NB4 (cell line): ENCODE data around the gene METTL18.
"Not testable (repeated sequence)": the region's sequence is repeated elsewhere in the genome, so short reads cannot be mapped to it uniquely, and the experiment has no call there.

Experiments used
- DNase-seq: peaks from one replicate; pipeline ENCODE4 v3.0.0; 2010; ENCODE audit warnings: low read depth
- H3K4me3 ChIP-seq: one replicate; pipeline ENCODE4 v1.5.1; 2011; ENCODE audit warnings: mild to moderate bottlenecking, low read depth, low read length, moderate library complexity
- MYC ChIP-seq: IDR thresholded peaks from 2 replicates; pipeline ENCODE4 v1.6.1; 2011; ENCODE audit warnings: low read depth, low read length
- POLR2A ChIP-seq: IDR thresholded peaks from 2 replicates; pipeline ENCODE4 v1.6.1; 2011; ENCODE audit warnings: mild to moderate bottlenecking; ENCODE audit not compliant: insufficient read length; ENCODE audit errors: extremely low read depth
- TF ChIP-seq, protein P1 (sequence below): IDR thresholded peaks from 2 replicates; pipeline ENCODE4 v1.6.1; 2011; ENCODE audit warnings: low read depth, low read length
- TF ChIP-seq, protein P2 (sequence below): IDR thresholded peaks from one replicate; pipeline ENCODE4 v1.5.1; 2012; ENCODE audit warnings: low read depth, low read length

Gene METTL18

GRCh38 chr1:169812131-169812530 lies 17.4 kb upstream of the METTL18 start:
- TF ChIP-seq, protein P1, sequence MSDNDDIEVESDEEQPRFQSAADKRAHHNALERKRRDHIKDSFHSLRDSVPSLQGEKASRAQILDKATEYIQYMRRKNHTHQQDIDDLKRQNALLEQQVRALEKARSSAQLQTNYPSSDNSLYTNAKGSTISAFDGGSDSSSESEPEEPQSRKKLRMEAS = no peak
- TF ChIP-seq POLR2A (no peak), MYC (no peak)
- TF ChIP-seq, protein P2, sequence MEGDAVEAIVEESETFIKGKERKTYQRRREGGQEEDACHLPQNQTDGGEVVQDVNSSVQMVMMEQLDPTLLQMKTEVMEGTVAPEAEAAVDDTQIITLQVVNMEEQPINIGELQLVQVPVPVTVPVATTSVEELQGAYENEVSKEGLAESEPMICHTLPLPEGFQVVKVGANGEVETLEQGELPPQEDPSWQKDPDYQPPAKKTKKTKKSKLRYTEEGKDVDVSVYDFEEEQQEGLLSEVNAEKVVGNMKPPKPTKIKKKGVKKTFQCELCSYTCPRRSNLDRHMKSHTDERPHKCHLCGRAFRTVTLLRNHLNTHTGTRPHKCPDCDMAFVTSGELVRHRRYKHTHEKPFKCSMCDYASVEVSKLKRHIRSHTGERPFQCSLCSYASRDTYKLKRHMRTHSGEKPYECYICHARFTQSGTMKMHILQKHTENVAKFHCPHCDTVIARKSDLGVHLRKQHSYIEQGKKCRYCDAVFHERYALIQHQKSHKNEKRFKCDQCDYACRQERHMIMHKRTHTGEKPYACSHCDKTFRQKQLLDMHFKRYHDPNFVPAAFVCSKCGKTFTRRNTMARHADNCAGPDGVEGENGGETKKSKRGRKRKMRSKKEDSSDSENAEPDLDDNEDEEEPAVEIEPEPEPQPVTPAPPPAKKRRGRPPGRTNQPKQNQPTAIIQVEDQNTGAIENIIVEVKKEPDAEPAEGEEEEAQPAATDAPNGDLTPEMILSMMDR = no peak
- no peak for DNase-seq

DNA sequence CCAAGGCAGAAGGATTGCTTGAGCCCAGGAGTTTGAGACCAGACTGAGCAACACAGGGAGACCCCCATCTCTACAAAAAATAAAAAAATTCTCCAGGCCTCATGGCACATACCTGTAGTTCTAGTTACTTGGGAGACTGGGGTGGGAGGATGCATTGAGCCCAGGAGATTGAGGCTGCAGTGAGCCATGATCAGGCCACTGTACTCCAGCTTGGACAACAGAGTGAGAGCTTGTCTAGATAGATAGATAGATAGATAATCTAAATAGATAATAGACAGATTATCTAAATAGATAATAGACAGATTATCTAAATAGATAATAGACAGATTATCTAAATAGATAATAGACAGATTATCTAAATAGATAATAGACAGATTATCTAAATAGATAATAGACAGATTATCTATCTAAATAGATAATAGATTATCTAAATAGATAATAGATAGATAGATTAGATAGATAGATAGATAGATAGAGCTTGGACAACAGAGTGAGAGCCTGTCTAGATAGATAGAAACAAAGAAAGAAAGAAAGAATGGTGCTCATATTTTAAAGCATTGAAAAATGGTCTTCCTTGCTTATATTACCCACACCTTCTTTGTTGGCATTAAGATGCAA lies 16.8 kb upstream of the METTL18 start:
- DNase-seq, H3K4me3 ChIP-seq: not testable (repeated sequence)

More at GRCh38 chr1:169812131-169812530, 17.4 kb upstream of the METTL18 start:
- no peak overlapping the region for H3K4me3 ChIP-seq

DNA sequence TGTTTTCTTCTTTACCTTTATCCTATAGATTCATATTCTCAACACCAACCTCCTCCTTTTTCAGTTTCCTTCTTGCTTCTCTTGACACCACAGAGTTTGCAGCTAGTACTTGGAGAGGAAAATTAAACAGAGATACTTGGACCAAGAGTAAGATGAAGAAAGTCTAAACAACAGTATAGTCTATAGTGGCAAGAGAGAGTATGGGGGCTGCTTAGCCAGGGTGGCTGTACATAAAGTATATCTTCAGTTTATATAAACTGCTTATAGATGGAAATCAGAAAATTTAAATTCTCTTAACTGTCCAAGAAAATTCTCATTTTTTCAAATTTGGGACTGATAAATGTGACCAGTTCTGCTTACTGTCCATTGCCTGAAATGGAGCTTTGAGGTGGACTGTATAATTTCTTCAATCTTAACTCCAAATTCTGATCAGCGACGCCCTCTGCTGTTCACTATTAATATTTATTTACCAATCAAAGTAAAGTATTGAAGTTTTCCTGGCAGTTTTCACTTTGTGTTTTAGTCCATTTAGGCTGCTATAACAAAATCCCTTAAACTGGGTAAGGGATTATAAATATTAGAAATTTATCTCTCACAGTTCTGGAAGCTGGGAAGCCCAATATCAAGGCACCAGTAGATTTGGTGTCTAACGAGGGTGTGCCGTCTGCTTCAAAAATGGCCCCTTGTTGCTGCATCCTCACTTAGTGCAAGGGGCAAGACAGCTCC lies 14.8 kb upstream of the METTL18 start:
- H3K4me3 ChIP-seq = no peak overlapping the region
- no peak for TF ChIP-seq MYC
- TF ChIP-seq, protein P2 = peak; percentile 3
- peak; percentile 44 for DNase-seq

GRCh38 chr1:169804941-169805340 lies 10.2 kb upstream of the METTL18 start:
- no peak overlapping the region for H3K4me3 ChIP-seq
- TF ChIP-seq MYC (no peak), POLR2A (no peak)
- TF ChIP-seq, protein P1 = no peak
- TF ChIP-seq, protein P2 = no peak
- DNase-seq = no peak

- TF ChIP-seq, protein P2 = no peak
- TF ChIP-seq MYC (no peak), POLR2A (no peak)
- TF ChIP-seq, protein P1 = no peak
- peak; percentile 7 for DNase-seq
- H3K4me3 ChIP-seq = no peak overlapping the region
These were observed 8.2 kb upstream of the METTL18 start for GRCh38 chr1:169802888-169803287.

DNA sequence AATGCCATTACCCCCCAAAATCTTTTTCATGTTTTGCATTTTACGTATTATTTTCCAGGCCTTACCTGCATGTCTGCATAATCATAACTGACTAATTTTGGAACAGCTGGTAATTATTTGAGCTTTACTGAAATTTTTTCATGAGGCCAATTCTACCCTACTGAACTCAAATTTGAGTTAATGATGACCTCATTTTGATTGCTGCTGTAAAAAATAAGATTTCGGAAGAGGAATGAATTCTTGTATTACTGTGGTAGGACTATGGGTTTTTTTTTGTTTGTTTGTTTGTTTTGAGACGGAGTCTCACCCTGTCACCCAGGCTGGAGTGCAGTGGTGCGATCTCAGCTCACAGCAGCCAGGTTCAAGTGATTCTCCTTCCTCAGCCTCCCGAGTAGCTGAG lies 2.6 kb upstream of the METTL18 start:
- no peak overlapping the region for H3K4me3 ChIP-seq
- DNase-seq = no peak
- TF ChIP-seq, protein P1 = no peak
- TF ChIP-seq MYC (no peak), POLR2A (no peak)
- TF ChIP-seq, protein P2 = no peak
